ENCODE results near the gene CHD8. TPM values are rescaled to one million over a fixed set of nuclear protein-coding genes. Genes with fewer than 3 reads are reported as not detected.

Gene CHD8
- total and polyA plus RNA-seq, 2 of the 13 experiments (the other 11 are each of a cell fraction or from before 2014, with no cell fraction given): 35.1 to 79.6 TPM

- TF ChIP-seq, protein P1, sequence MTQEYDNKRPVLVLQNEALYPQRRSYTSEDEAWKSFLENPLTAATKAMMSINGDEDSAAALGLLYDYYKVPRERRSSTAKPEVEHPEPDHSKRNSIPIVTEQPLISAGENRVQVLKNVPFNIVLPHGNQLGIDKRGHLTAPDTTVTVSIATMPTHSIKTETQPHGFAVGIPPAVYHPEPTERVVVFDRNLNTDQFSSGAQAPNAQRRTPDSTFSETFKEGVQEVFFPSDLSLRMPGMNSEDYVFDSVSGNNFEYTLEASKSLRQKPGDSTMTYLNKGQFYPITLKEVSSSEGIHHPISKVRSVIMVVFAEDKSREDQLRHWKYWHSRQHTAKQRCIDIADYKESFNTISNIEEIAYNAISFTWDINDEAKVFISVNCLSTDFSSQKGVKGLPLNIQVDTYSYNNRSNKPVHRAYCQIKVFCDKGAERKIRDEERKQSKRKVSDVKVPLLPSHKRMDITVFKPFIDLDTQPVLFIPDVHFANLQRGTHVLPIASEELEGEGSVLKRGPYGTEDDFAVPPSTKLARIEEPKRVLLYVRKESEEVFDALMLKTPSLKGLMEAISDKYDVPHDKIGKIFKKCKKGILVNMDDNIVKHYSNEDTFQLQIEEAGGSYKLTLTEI (CRISPR knock-in tag; conservative IDR thresholded peaks at IDR 0.05): no peak
- TF ChIP-seq ZHX1 (CRISPR knock-in tag; IDR thresholded peaks at IDR 0.05; ENCODE audit: low read depth) (peak; percentile 53; the same call in 1 of the 2 replicates), IRX3 (CRISPR knock-in tag; IDR thresholded peaks at IDR 0.05; ENCODE audit: borderline replicate concordance, low read depth) (no peak; the same call in 1 of the 2 replicates), PBX2 (CRISPR knock-in tag; IDR thresholded peaks at IDR 0.05) (peak; percentile 100), KDM2A (CRISPR knock-in tag; IDR thresholded peaks at IDR 0.05; ENCODE audit: borderline replicate concordance, low read depth) (peak; percentile 100), JDP2 (CRISPR knock-in tag; IDR thresholded peaks at IDR 0.05; ENCODE audit: borderline replicate concordance) (no peak), RBM22 (optimal IDR thresholded peaks at IDR 0.05; ENCODE audit: low read length) (peak; percentile 100), ZNF383 (CRISPR knock-in tag; IDR thresholded peaks at IDR 0.05; ENCODE audit: borderline replicate concordance) (no peak), ZBTB25 (CRISPR knock-in tag; IDR thresholded peaks at IDR 0.05) (peak; percentile 80), HNF4A (CRISPR knock-in tag; IDR thresholded peaks at IDR 0.05) (0 out of 2 replicates have a peak, but pooled peaks have one; percentile 46), MED8 (CRISPR knock-in tag; IDR thresholded peaks at IDR 0.05; ENCODE audit: insufficient replicate concordance) (peak; percentile 27), ZFP62 (CRISPR knock-in tag; IDR thresholded peaks at IDR 0.05) (no peak)
These were observed 18.6 kb downstream of the CHD8 start (continued) for GRCh38 chr14:21437063-21437901.
